ENCODE results near the gene VEZF1.

The VEZF1 gene

GRCh38 chr17:57948555-57949420, 39.3 kb downstream of the VEZF1 start:
- TF ChIP-seq, protein P1, sequence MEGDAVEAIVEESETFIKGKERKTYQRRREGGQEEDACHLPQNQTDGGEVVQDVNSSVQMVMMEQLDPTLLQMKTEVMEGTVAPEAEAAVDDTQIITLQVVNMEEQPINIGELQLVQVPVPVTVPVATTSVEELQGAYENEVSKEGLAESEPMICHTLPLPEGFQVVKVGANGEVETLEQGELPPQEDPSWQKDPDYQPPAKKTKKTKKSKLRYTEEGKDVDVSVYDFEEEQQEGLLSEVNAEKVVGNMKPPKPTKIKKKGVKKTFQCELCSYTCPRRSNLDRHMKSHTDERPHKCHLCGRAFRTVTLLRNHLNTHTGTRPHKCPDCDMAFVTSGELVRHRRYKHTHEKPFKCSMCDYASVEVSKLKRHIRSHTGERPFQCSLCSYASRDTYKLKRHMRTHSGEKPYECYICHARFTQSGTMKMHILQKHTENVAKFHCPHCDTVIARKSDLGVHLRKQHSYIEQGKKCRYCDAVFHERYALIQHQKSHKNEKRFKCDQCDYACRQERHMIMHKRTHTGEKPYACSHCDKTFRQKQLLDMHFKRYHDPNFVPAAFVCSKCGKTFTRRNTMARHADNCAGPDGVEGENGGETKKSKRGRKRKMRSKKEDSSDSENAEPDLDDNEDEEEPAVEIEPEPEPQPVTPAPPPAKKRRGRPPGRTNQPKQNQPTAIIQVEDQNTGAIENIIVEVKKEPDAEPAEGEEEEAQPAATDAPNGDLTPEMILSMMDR (IDR thresholded peaks at IDR 0.05): no peak

DNA sequence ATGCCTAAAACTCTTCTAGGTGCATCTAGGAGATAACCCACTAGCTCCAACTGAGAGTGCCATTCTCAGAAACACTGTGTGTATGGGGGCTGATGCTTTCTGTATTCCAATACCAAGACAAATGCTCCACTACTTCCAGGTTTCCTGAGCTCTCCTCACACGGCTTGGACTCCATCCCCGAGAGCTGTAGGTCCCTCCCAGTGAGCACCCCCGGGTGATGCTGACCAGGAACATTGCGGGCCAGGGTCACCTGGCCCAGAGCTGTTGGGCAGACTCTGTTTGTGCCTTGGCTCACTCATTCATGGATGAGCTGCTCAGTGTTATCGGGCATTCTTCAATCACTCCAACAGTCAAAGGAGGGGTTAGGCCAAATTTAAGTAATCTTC, 39.9 kb downstream of the VEZF1 start:
- TF ChIP-seq, protein P1 (IDR thresholded peaks at IDR 0.05): no peak

DNA sequence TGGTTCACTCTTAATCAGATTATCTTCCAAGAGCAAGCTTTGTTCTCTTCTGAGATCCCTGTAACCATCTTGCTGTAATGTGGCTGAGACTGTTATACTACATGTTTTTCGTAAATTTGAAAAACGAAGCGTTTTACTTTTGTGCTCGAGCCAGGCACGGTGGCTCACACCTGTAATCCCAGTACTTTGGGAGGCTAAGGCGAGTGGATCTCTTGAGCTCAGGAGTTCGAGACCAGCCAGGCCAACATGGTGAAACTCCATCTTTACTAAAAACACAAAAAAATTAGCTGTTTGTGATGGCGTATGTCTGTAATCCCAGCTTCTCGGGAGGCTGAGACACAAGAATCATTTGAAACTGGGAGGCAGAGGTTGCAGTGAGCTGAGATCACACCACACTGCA, 40.7 kb downstream of the VEZF1 start:
- TF ChIP-seq, protein P1 (IDR thresholded peaks at IDR 0.05): no peak

DNA sequence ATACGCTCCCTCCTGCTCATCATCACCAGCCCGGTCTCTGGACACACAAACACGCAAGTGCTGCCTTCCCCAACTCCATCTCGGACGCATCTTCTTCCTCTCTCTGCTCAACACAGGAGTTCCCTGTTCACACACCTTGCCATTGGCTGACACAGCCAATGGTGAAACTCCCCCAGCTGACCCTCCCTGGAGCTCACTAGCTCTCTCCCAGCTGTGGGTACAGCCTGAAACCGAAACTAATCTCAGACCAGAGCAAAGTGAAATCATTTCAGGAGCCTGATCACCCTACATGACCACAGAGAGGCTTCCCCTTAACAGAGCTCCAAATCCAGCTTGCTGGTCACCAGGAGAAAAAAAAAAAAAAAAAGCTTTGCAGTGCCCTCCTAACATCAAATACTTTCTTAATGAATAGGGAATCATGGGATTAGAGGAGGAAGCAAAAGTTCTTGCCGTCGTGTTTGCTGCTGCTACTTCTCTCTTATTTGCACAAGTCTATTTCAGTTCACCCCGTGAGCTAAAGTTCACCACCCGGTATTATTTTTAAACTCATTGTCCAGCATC, 41.2 kb downstream of the VEZF1 start:
- TF ChIP-seq, protein P1 (IDR thresholded peaks at IDR 0.05): no peak

GRCh38 chr17:57945996-57946797, 41.9 kb downstream of the VEZF1 start:
- TF ChIP-seq, protein P1 (IDR thresholded peaks at IDR 0.05): no peak

DNA sequence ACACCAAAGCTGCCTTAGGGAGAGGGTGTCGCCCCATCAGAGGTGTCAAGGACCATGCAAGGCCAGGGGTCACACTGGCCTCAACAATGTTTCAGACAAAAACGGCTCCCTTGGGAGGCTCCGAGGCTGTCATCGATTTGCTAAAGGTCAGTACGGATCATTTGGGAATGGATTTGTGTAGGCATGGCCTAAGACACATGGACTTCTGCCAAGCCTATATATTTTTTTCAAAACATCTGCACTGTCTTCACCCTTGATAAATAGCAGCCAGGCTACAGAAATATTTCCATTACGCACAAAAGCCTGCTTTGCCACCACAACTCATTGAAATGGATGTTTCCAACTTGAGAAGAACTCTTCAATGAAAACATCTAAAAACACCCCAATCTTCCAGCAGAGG, 43.1 kb downstream of the VEZF1 start:
- TF ChIP-seq, protein P1 (IDR thresholded peaks at IDR 0.05): no peak

GRCh38 chr17:57943645-57944044, 44.4 kb downstream of the VEZF1 start:
- TF ChIP-seq, protein P1 (IDR thresholded peaks at IDR 0.05): no peak
